Activated CD8-positive, alpha-beta memory T cell treated with anti-CD3 and anti-CD28 coated beads for 48 hours (primary cell): ENCODE data around the gene AGGF1.
"Not testable (repeated sequence)": the region's sequence is repeated elsewhere in the genome, so short reads cannot be mapped to it uniquely, and the experiment has no call there.

Experiments
- DNase-seq, 3 experiments: peaks; one replicate each; pipeline ENCODE4 v3.0.0-alpha.2; 2020; ENCODE audit warnings: low read depth in 2 of 3, low spot score in 2 of 3

The AGGF1 gene, protein sequence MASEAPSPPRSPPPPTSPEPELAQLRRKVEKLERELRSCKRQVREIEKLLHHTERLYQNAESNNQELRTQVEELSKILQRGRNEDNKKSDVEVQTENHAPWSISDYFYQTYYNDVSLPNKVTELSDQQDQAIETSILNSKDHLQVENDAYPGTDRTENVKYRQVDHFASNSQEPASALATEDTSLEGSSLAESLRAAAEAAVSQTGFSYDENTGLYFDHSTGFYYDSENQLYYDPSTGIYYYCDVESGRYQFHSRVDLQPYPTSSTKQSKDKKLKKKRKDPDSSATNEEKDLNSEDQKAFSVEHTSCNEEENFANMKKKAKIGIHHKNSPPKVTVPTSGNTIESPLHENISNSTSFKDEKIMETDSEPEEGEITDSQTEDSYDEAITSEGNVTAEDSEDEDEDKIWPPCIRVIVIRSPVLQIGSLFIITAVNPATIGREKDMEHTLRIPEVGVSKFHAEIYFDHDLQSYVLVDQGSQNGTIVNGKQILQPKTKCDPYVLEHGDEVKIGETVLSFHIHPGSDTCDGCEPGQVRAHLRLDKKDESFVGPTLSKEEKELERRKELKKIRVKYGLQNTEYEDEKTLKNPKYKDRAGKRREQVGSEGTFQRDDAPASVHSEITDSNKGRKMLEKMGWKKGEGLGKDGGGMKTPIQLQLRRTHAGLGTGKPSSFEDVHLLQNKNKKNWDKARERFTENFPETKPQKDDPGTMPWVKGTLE

GRCh38 chr5:77030097-77031071 lies at the start of gene AGGF1:
AGGF1 (plus strand) TSS chr5:77030404; CDS start chr5:77030767, 363 bp downstream.
- DNase-seq: peak; percentile 52 to 74 (median 73)

GRCh38 chr5:76980518-76981144 lies 49.6 kb upstream of the AGGF1 start:
- DNase-seq: no peak

- DNase-seq: no peak
Measured at GRCh38 chr5:76982450-76982849, 47.8 kb upstream of the AGGF1 start.

GRCh38 chr5:76983468-76983867 lies 46.7 kb upstream of the AGGF1 start:
- no peak for DNase-seq

DNA sequence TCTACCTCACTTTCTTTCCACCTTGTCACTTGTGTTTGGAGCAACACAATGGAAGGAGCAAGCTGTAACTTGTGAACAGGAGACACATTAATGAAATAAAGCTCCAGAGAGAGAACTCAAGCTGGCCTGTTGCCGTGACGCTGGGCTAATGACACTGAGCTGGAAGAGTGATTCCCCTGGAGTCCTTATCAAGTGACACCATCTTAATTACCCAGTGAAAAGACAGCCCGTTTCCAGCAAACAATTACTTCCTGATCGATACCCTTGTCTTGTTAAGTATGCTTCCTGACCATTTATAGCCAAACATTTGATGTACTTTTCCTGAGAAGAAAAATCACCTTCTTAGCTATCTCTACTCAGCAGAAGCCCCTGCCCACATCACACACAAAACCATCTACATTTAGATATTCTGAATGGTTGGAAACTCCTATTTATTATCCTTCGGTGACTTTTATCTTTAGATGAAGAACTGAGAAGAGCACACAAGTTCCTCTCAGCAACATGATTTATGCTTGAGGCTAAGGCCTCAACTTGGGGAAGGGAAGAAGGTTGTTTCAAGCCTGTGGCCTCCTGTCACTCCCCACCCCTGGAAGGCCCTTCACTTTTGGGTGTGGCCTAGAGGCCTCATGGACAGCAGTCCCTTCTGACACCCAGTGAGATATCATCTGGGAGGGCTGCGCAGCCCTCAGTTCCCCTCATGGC lies 43.2 kb upstream of the AGGF1 start:
- no peak for DNase-seq

GRCh38 chr5:76990899-76991459 lies 39.2 kb upstream of the AGGF1 start:
- no peak for DNase-seq

DNA sequence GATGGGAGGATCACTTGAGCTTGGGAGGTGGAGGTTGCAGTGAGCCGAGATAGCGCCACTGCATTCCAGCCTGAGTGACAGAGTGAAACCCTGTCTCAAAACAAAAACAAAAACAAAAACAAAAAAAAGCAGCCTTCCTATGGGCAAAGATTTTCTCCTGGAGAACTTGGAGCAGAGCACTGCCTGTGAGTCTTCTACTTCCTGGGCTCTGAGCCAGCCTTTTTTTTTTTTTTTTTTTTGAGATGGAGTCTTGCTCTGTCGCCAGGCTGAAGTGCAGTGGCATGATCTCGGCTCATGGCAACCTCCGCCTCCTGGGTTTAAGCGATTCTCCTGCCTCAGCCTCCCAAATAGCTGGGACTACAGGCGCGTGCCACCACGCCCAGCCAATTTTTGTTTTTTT lies 36.8 kb upstream of the AGGF1 start:
- DNase-seq: not testable (repeated sequence)

DNA sequence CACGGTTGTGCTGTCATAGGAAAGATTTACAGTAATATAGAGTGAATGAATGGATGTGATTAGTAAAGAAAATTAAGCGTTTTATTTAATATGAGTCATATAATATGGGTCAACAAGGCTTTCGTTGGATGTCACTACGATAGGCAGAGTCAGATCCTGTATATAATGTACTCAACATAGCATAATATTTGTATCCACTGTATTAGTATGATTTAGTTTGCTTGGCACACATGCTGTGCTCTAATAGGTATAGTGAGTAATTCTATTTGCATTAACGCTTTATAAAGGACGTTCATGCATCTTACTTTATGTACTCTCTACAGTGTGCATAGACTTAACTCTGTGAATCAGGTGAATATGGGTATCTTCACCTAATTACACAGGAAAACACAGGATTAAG lies 35.9 kb upstream of the AGGF1 start:
- no peak for DNase-seq

GRCh38 chr5:76998251-76998650 lies 32.0 kb upstream of the AGGF1 start:
- not testable (repeated sequence) for DNase-seq

- DNase-seq: no peak
Measured at GRCh38 chr5:76999451-76999850, 30.8 kb upstream of the AGGF1 start.

DNA sequence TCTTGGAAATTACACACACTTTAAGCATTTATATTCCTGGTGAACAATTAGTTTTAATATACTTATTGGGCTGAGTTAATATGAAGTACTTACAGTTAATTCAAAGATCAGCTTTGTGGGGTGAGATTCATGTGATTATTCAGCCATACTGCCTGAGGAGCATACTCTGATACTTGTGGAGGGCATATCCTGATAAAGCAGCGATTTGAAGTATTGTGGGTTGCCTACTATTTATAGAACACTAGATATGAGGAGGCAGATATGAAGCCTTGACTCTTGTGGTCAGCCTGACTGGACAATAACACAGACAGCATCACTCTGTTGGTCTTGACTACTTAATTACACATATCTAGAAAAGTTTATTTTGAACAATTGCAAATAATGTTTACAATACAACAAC lies 27.0 kb upstream of the AGGF1 start:
- no peak for DNase-seq

DNA sequence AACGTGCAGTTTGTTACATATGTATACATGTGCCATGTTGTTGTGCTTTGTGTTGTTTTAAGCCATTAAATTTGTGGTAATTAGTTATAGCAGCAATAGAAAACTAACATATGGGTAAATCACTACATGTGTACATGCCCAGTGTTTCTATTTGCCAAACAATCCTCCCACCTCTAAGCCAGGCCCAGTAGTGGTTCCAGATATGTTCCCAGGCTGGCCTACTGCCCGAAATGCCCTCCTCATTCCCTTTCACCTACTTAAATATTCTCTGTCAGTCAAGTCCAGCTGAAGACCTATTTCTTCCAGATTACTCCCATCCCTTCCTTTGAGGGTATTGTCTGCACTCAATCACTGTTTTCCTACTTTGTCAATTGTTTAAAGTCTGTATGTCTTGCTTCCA lies 24.1 kb upstream of the AGGF1 start:
- no peak for DNase-seq

DNA sequence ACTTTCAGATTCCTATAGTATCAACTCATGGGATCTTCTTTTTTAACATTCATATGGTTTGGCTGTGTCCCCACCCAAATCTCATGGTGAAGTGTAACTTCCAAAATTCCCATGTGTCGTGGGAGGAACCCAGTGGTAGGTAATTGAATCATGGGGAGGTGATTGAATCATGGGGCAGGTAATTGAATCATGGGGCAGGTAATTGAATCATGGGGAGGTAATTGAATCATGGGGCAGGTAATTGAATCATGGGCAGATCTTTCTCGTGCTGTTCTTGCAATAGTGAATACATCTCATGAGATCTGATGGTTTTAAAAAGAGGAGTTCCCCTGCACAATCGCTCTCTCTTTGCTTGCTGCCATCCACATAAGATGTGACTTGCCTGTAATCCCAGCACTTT lies 21.8 kb upstream of the AGGF1 start:
- no peak for DNase-seq

DNA sequence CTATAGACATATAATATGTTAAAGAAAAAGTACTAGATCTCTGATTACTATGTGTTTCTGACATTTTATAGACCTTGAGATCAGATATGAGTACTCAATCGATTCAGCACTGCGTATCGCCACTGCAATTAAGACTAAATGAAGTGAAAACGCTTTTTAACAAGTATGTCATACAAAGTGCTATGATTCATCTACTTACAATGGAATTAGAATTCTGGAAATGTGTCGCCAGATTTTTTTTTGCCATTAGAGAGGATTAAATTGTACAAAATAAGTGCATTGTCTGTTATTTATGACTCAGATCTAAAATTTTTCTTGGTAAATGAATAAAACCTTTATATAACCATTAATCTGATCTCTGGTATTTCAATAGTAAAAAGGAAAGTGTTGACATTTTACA lies 20.0 kb upstream of the AGGF1 start:
- no peak for DNase-seq

GRCh38 chr5:77011498-77011897 lies 18.7 kb upstream of the AGGF1 start:
- DNase-seq: no peak

GRCh38 chr5:77012601-77013000 lies 17.6 kb upstream of the AGGF1 start:
- no peak for DNase-seq

- no peak for DNase-seq
Measured at GRCh38 chr5:77015938-77016569, 14.2 kb upstream of the AGGF1 start.

GRCh38 chr5:77016962-77017361 lies 13.2 kb upstream of the AGGF1 start:
- DNase-seq: no peak

DNA sequence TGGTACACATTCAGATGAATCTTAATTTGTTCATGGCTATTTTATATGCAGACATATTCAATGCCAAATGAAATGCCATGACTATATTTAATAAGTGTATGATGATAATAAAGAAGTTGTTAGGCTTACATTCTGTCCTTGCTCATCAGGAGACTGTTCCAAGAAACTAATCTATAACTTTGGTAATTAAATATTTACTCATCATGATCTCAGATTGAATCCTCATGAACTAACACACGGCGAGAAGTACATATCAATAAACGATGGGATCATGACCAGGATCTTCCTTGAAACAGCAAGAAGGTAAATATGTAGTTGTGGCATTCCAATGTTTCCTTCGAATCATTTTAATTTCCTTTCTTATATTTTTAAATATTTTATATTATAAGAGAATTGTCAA lies 12.5 kb upstream of the AGGF1 start:
- no peak for DNase-seq
